GM19328 (cell line): ENCODE data around the gene ZC3H12C.

ENCODE experiments used
- ATAC-seq: cut with Tn5 transposase; IDR thresholded peaks from one replicate; pipeline ENCODE4 v1.9.1; 2021; ENCODE audit warnings: mild to moderate bottlenecking, moderate library complexity; ENCODE audit not compliant: unreplicated experiment

Gene ZC3H12C

DNA sequence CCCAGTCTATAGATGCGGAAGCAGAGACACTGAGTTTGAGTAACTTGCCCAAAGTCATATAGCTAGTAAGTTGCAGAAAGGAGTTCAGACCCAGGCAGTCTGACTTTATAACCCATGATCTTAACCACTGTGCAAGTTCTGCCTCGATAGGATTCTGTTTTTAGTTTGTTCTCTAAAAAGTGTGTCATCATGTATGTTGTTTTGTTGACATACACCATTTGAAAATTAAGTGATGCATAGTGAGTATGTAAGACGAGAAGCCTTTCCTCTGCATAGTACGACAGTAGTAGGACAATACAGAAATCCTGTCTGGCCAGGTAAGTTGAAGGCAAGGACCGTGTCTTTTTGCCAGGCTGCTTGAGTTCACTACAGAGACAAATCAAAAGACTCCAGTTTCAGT is 3.3 kb downstream of the ZC3H12C start:
- no peak for ATAC-seq

DNA sequence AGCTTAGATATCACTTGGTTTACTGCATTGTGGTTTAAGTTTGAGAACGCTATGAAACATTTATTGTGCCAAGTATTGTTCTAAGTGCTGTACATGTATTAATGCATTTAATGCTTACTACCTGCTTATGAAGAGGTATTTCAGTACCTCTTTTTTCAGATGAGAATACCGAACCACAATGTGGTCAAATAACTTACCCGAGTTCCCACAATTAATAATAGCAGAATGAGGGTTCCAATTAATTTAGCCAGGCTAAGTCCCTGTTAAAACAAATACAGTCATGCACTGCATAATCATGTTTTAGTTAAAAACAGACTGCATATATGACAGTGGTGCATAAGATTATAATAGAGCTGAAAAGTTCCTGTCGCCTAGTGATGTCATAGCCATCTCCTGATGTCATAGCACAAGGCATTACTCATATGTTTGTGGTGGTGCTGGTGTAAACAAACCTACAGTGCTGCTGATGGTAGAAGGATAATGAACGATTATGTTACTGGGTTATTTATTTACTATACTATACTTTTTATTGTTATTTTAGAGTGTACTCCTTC is 4.3 kb downstream of the ZC3H12C start:
- ATAC-seq, result no peak

DNA sequence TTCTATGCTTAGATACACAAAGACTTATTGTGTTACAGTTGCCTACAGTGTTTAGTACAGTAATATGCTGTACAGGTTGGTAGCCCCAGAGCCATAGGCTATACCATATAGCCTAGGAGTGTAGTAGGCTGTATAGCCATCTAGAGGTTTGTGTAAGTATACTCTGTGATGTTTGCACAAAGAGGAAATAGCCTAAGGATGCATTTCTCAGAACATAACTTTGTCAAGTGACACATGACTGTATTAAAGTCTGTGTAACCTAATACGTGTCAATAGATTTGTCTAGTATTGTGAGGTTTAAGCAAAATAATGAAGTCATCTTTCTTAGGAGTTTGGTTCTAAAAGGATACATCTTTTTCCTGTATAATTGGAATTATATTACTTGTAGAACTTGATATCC is 5.5 kb downstream of the ZC3H12C start:
- ATAC-seq, result no peak

DNA sequence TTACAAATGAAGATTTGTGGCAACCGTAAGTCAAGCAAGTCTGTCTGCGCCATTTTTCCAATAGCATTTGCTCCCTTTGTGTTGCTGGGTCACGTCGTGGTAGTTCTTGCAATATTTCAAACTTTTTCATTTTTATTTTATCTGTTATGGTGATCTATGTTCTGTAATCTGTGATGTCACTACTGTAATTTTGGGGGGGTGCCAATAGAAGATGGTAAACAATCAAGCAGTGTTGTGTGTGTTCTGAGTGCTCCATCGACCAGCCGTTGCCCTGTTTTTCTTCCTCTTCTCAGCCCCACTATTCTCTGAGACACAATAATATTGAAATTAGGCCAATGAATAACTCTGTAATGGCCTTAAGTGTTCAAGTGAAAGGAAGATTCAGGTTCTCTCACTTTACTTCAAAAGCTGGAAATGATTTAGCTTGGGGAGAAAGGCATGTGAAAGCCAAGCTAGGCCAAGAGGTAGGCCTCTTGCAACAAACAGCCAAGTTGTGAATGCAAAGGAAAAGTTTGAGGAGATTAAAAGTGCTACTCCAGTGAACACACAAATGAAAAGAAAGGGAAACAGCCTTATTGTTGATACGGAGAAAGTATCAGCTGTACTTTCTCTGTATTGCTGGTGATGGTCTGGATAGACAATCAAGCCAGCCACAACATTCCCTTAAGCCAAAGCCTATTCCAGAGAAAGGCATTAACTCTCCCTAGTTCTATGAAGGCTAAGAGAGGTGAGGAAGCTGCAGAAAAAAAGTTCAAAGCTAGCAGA is 7.5 kb downstream of the ZC3H12C start:
- ATAC-seq, result no peak

DNA sequence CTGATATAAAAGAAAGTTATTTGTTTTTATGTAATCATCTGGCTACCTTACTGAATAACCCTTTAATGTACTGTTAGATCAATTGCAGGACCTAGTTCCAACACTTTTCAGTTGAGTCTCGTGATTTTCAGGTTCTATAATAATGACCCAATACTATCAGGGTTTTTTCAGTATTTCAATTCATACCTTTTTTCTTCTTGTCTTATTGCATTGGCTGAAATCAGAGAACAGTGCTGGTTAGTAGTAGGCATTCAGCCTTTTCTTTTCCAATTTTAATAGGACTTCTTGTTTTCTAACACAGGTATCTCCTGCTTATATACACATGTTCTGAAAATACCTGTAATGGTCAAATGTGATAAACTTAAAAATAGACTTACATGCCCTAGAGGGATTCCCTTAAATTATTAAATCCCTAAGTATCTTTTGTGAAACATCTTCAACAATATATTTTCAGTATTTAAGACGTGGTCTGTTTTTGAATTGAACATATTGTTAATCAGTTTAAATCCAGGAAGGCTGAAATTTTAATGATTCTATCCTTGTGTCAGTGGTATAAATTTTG is 13.6 kb downstream of the ZC3H12C start:
- ATAC-seq, result no peak

DNA sequence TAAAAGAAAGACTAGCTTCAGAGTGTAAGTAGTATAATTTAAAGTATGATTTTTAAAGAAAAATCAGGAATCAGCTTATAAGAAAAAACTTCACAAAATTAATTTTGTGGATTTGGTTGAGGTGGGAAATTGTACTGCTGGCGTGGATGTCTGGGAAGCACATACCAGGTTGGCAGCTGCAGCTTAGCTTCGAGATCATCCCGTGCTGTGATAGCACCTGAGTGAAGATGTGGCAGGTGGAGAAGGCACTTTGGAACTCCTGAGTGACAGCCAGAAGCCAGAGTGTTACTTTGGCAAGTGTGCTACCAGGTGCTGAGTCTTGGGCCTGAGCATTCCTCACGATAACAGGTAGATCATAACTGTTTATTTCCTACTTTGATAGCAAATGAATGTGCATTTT is 17.7 kb downstream of the ZC3H12C start:
- no peak for ATAC-seq

DNA sequence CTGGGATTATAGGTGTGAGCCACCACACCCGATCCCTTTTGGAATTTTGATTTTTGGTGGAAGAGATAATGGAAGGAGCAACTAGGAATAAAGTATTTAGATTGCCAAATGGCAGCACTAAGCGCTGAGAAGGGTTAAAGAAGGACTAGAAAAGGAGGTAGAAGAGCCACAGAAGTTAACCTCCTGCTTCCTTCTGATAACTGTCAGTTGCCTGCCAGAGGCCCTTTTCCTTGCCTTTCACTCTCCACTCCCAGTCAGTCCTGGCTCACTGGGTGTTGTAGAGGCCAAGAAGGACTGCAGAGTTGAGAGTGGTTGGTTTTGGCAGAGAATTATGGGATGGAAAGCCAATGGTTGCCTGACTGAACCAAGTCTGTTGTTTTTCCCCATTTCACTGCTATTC is 19.3 kb downstream of the ZC3H12C start:
- ATAC-seq, result no peak

DNA sequence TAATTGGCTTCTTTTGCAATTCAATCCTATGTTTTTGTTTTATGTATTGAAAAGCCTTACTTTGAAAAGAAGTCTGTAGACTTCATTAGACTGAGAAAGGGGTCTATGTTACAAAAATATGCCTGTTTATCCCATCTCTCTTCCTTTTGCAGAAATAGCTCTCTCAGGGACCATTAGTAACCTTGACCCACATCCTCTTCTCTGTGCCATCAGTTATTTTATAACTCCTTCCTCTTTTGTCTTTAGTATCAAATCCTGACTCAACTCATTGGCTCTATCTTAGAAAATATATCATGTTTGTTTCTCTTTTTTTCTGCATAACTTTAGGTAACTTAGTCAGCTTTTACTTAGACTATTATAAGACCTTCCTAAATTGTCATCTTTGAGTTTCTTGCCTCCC is 20.3 kb downstream of the ZC3H12C start:
- ATAC-seq, result no peak

DNA sequence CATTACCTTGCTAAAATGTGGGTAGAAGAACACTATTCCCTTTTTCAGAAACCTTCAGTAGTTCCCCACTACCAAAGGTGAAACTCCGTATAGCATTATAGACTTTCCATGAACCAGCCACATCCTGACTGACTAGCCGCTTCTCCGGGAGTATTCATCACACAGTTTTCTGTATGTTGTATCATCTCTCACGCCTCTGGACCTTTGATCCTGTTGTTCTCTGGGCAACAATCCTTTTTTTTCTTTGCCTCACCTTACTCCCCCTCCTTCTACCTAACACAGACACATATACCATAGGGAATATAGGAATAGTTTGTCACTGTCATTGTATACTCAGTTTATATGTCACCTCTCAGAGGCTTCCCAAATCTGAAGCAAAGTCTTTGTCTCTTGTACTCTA is 20.8 kb downstream of the ZC3H12C start:
- no peak for ATAC-seq

DNA sequence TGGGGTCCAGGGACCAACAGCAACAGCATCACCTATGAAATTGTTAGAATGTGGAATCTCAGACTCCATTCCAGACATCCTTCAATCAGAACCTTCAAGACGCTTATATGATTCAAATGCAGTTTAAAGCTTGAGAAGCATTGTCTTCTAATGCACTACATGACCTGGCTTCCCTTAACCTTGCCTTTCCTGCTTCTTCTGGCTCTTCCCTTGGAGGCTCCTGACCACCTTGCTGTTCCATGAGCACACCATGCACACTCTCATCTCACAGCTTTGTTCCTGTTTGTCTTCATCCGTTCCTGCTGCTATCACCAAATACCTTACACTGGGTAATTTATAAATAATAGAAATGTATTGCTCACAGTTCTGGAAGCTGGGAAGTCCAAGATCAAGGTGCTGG is 26.1 kb downstream of the ZC3H12C start:
- no peak for ATAC-seq

DNA sequence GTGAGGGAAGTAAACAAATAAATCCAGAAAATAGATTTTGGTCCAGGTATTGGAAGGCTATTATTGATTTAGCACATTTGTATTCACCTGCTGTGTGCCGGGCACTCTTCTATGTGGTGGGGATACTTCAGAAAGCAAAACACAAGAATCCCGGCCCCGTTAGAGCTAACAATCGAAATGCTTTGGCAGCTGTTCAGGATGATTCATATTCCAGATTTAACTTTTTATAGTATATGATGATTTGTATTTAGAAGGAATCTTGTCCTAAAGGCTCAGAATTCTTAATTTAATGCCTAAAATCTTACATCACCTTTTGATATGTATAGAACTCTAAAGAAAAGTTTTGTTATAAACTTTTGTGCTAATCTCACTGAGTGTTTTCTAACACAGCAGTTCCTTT is 28.0 kb downstream of the ZC3H12C start:
- ATAC-seq, result no peak

DNA sequence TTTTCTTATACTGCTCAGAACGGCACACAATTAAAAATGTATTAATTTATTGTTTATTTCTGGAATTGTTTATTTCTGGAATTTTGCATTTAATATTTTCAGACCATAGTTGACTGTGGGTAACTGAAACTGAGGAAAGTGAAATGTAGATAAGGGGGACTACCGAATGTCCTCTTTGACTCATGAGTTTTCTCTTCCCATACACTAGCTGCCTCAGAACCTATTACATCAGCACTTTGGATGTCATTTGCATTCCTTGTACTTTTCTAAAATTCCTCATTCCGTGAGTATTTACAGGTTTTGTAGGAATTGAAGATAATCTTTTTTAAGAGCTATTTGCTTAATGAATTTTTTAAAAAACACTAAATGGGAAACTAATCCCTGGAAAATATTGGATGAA is 29.8 kb downstream of the ZC3H12C start:
- ATAC-seq, result no peak

DNA sequence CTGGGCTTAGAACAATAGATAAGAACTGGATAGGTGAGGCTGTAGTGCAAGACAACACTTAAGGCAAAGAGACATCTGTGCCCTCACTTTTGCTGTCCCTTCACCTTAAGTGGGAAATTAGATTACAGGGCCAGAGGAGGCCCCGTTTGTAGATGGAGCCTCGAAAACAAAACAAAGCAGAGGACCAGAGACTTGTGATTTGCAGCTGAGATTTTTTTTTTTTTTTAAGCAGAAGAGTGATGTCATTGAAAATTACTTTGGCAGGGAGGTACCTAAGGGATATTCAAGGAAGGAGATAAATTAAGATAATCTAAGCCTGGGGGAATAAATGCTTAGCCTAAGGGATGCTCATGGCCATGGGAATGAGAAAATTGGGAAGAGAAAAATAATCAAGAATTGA is 31.4 kb downstream of the ZC3H12C start:
- no peak for ATAC-seq

DNA sequence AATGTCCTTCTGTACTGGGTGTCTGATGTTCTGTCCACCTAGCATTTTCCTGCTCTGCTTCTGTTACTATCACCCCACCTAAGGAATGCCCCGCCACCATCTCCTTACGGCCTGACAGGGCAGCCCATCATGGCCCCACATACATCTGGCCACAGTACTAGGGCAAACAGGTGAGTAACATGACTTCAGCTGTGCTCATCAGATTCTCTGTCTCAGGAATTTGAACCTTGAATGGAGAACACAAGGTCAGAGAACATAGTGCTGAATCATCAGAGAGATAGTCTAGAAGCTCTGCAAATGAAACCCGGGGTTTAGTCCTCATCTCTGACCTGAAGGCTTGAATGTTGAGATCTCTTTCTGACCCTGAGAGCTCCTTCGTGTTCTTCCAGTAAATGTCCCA is 32.4 kb downstream of the ZC3H12C start:
- ATAC-seq, result no peak

DNA sequence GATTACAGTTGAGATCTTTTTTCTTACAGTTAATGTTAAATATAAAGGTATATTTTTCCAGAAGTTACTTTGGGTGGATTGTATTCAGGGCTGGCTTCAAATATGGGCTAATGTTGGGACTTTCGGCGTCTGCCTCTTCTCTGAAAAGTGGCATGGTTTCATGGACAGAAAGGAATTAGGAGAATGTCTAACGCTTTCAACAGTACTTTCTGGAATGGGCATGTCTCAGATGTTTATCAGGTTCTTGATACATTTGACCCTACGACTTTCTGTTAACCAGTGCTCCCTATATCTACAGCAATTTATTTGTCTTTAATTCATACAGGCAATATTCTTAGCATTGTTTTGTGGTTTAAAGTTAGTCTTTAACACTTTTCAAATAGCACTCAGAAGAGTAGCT is 33.7 kb downstream of the ZC3H12C start:
- no peak for ATAC-seq

DNA sequence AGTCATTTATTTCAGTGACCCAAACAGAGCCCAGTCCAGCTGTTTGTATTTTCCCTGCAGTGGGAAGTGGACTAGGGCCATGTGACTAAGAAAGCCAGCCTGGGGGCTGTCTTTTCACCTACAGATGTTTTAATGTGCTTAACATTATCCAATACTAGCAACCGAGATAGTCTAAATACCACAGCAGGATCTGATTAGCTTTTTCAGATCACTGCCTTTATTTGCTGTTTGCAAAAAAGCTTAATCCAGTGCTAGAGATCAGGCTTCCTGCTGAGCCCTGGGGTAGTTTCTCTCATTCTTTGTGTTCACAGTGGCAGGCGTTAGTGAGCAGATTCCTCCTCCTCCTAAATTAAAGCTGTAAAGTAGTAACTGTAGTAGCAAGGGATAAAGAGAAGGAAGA is 35.0 kb downstream of the ZC3H12C start:
- ATAC-seq, result no peak

DNA sequence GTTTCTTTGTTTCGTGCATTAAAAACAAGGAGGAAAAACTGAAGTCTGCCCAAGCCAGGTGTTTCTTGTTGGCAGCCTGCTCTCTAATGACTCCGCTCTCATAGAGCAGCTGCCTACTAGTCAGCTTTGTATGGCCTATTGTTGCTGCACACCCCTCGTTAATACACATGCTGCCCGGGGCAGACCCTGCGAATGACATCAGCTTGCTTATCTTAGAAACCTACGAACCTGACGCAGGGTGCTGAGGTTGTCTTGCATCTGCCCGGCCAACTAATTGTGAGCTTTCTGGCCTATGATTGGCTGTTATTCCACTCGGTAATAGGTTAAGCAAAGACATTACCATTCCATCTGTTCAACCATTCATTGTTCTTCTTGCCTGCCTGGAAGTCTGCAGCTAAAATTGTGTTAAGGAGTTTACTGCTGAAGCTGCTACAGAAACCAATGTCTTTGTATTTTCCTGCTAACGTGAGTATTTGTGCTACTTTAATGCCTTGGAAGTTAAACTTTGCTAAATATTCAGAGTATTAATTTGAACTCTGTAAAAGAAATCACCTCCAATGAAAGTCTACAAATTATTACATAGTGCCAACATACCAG is 37.5 kb downstream of the ZC3H12C start:
- no peak for ATAC-seq

DNA sequence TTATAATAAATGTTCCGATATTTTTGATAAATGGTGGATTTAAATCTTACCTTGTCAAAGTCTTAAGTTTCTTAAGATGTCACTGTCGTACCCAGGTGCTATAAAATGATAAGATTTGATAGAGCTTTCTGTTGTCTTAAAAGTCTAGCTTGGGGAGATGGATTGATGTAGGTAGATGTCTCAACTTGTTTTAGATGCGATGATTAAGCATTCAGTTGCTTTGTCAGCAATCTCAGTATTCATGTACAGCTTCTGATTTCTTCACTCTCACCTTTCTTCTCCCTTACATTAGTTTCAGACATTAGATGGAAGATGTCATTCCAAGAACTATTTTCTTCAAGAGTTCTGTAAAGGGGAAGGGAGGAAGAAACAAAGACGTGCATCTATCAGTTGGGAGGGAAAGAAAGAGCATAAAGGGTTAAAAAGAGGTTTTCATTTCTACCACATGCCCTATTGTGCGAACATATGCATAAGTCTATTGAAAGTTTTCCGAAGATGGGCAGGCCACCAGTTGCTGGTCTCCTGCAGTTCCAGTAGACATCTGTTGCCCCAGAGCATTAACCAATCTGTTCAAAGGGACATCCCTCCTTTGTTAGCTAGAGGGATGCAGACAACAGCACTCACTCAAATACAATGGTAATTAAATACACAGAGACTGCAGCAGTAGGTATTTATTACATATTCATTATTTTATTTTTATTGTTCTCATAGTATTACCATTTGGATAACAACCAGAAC is 38.4 kb downstream of the ZC3H12C start:
- ATAC-seq, result no peak

DNA sequence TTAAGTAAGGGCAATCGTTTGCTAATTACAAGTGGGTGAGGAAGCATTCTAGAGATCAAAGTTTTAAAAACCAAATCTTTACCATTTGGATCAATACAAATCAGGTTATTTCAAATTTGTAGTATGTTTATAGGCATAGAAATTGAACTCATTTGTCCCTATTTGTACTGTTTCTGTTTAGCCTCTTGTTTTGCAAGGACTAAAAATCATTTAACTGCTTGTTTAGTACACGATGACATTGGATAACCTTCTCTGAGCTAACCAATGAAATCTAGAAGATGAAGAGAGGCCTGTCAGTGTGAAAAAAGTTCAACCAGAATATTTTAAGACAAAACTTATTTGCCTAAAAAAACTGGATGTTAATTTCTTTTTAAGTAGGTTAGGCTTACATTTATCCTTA is 40.0 kb downstream of the ZC3H12C start:
- no peak for ATAC-seq

DNA sequence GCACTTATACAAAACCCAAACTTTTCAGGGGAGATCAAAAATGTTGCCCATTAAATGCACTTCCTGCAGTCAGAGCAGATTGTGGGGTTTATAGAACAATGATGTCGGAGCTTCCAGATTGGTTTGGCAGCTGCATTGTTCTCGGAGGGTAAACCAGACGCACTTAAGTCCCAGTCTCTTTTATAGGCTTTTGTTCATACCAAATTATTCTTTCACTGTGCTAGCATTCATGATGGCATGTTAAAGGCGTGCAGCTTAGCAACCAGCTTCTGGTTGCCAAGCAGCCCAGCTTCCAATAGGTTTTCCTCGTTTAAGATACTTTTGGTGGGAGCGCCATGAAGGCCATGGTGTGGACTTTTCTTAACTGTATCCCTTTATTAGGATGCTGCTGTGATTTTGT is 40.9 kb downstream of the ZC3H12C start:
- ATAC-seq, result no peak

DNA sequence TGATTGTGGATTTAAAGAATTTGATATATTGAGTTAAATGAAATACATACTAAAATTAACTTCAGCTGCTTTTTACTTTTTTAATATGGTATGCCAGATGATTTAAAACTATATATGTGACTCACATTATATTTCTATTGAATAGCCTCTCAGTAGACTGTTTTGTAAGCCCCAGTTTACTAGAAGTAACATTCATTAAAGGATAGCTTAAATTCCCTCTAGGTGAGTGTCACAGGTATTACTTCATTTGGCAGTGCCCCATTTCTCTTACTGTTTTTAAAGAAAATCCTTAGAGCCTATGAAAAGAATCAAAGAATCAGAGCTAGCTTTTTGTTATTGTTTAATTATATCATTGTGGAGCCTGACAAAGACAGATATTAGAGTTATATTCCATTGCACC is 48.6 kb downstream of the ZC3H12C start:
- ATAC-seq, result no peak
